KMS-11 (cell line): ENCODE measurements around the gene TAS1R3.

Source experiments
- H2AFZ ChIP-seq: fragments of 200-600 bp; sonication (generic); 2 replicates; pipeline ENCODE4 v1.6.1; 2016; ENCODE audit warnings: antibody characterized with exemption, mixed run types, low read depth
- H3K27ac ChIP-seq: fragments of 200-600 bp; sonication (generic); 2 replicates; pipeline ENCODE4 v1.6.1; 2016; ENCODE audit warnings: mild to moderate bottlenecking, mixed run types
- H3K27me3 ChIP-seq: fragments of 200-600 bp; sonication (generic); 2 replicates; pipeline ENCODE4 v1.6.1; 2017; ENCODE audit warnings: mild to moderate bottlenecking, low read depth, mixed run types, moderate library complexity; ENCODE audit not compliant: insufficient read depth
- H3K36me3 ChIP-seq: fragments of 200-600 bp; sonication (generic); 2 replicates; pipeline ENCODE4 v1.6.1; 2017; ENCODE audit warnings: mild to moderate bottlenecking, mixed run types; ENCODE audit not compliant: insufficient read depth
- H3K4me1 ChIP-seq: fragments of 200-600 bp; sonication (generic); 2 replicates; pipeline ENCODE4 v1.6.1; 2016; ENCODE audit warnings: mild to moderate bottlenecking, low read depth, mixed run types; ENCODE audit not compliant: poor library complexity, severe bottlenecking
- H3K4me2 ChIP-seq: fragments of 200-600 bp; sonication (generic); 2 replicates; pipeline ENCODE4 v1.7.0; 2016; ENCODE audit warnings: mild to moderate bottlenecking, mixed run types
- H3K4me3 ChIP-seq: fragments of 200-600 bp; sonication (generic); IDR thresholded peaks from 2 replicates; pipeline ENCODE4 v1.6.1; 2017; ENCODE audit warnings: low read depth, low read length, mixed read lengths; ENCODE audit not compliant: insufficient read depth
- H3K79me2 ChIP-seq: fragments of 200-600 bp; sonication (generic); 2 replicates; pipeline ENCODE4 v1.6.1; 2016; ENCODE audit warnings: low read depth, mixed run types; ENCODE audit not compliant: insufficient read depth
- H3K9ac ChIP-seq: fragments of 200-600 bp; sonication (generic); 2 replicates; pipeline ENCODE4 v1.6.1; 2016; ENCODE audit warnings: mild to moderate bottlenecking, mixed run types
- H4K20me1 ChIP-seq: fragments of 200-600 bp; sonication (generic); 2 replicates; pipeline ENCODE4 v1.6.1; 2016; ENCODE audit warnings: mild to moderate bottlenecking, mixed run types; ENCODE audit not compliant: insufficient read depth
- TF ChIP-seq, protein P1 (sequence below): fragments of 200-600 bp; sonication (generic); conservative IDR thresholded peaks from 2 replicates; pipeline ENCODE4 v1.6.1; 2017; ENCODE audit warnings: low read depth, mild to moderate bottlenecking, antibody characterized with exemption, low read length, moderate library complexity, mixed read lengths

The TAS1R3 gene

DNA sequence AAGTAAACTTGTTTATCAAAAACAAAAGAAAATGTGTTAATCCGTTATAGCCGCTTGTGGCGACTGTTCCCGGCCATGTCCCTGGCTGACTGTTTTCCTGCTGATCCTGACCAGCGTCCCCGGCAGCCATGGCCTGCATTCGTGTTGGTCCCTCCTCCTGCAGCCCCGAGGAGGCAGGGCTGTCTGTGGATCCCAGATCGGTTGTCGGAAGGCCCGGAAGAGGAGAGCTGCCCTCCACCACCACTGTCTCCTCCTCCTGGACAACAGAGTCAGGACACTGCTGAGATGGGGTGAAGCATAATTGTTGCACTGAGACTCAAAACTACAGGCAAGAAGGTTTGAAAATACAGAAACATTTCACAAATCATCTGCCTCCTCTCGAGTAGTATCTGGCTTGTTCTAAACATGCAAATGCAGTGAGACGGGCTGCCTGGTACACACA is 30.9 kb downstream of the TAS1R3 start:
- Histone ChIP-seq H2AFZ (no peak overlapping the region), H3K27me3 (peaks cover 8% of the 10 kb centered on the region; the same call in 1 of the 2 replicates), H3K4me3 (no peak overlapping the region), H3K4me1 (peaks cover 14% of the 10 kb centered on the region), H3K27ac (no peak overlapping the region), H3K4me2 (no peak overlapping the region), H3K79me2 (no peaks in the 10 kb centered on the region), H4K20me1 (no peaks in the 10 kb centered on the region), H3K36me3 (no peaks in the 10 kb centered on the region), H3K9ac (no peak overlapping the region)
- TF ChIP-seq, protein P1, sequence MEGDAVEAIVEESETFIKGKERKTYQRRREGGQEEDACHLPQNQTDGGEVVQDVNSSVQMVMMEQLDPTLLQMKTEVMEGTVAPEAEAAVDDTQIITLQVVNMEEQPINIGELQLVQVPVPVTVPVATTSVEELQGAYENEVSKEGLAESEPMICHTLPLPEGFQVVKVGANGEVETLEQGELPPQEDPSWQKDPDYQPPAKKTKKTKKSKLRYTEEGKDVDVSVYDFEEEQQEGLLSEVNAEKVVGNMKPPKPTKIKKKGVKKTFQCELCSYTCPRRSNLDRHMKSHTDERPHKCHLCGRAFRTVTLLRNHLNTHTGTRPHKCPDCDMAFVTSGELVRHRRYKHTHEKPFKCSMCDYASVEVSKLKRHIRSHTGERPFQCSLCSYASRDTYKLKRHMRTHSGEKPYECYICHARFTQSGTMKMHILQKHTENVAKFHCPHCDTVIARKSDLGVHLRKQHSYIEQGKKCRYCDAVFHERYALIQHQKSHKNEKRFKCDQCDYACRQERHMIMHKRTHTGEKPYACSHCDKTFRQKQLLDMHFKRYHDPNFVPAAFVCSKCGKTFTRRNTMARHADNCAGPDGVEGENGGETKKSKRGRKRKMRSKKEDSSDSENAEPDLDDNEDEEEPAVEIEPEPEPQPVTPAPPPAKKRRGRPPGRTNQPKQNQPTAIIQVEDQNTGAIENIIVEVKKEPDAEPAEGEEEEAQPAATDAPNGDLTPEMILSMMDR: no peak

DNA sequence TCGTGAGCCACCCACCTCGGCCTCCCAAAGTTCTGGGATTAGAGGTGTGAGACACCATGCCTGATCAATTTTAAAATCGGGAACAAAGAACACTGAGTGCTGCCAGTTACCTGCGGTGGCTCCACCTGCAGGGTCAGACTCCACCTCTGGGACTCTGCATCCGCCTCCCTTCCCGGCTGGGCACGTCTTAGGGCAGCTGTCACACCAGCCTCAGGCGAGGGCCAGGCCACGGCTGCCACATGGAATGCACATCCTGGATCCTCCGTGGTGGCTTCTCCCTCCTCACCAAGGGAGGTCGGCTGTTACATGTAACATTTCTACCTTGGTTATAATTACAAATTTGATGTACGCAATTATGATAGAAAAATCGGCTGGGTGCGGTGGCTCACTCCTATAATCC is 33.2 kb downstream of the TAS1R3 start:
- no peak overlapping the region for H3K27ac ChIP-seq
- no peaks in the 10 kb centered on the region for H3K36me3 ChIP-seq
- no peak overlapping the region for H3K9ac ChIP-seq
- H3K27me3 ChIP-seq: peaks cover 8% of the 10 kb centered on the region; the same call in 1 of the 2 replicates
- no peak overlapping the region for H2AFZ ChIP-seq
- no peaks in the 10 kb centered on the region for H4K20me1 ChIP-seq
- TF ChIP-seq, protein P1: no peak
- H3K79me2 ChIP-seq: no peaks in the 10 kb centered on the region
- H3K4me3 ChIP-seq: no peak overlapping the region
- H3K4me2 ChIP-seq: no peak overlapping the region
- peaks cover 3% of the 10 kb centered on the region for H3K4me1 ChIP-seq

DNA sequence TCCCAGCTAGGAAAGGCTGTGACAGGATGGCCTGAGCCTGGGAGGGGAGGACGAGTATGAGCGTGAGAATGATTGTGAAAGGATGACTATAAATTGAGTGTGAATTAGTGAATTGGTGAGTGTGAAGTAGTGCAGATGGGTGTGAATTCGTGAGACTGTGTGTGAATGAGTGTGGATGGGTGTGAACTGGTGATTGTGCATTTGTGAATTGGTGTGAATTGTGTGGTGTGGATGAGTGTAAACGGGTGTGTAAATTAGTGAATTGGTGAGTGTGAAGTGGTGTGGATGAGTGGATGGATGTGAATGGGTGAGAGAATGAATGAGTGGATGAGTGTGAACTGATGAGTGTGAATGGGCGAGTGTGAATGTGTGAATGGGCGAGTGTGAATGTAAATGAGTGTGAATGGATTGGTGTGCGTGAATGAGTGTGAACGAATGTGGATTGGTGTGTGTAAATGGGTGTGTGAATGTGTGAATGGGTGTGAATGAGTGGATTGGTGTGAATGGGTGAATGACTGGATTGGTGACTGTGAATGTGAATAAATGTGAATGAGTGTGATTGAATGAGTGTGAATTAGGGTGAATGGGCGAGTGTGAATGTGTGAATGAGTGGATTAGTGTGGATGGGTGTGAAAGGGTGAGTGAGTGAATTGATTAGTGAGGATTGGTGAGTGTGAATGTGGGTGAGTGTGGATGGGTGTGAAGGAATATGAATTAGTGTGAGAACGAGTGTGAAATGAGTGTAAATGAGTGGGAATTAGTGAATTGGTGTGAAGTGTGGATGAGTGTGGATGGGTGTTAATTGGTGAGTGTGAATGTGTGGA is 35.0 kb downstream of the TAS1R3 start:
- Histone ChIP-seq H3K9ac (no peak overlapping the region), H3K79me2 (no peaks in the 10 kb centered on the region), H3K4me1 (peaks cover 12% of the 10 kb centered on the region), H3K4me3 (no peak overlapping the region), H3K27ac (no peak overlapping the region), H4K20me1 (no peaks in the 10 kb centered on the region), H2AFZ (no peak overlapping the region), H3K36me3 (no peaks in the 10 kb centered on the region), H3K4me2 (no peak overlapping the region), H3K27me3 (peaks cover 8% of the 10 kb centered on the region; the same call in 1 of the 2 replicates)
- TF ChIP-seq, protein P1: no peak

DNA sequence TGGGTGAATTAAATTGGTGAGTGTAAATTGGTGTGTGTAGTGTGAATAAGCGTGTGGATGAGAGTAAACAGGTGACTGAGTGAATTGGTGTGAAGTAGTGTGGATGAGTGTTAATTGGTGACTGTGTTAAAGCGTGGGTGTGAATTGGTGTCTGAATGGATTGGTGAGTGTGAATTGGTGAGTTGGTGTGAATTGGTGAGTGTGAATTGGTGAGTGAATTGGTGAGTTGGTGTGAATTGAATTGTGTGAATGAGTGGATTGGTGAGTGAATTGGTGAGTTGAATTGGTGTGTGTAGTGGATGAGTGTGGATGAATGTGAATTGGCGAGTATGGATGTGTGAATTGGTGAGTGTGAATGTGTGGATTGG is 35.6 kb downstream of the TAS1R3 start:
- Histone ChIP-seq H3K27ac (no peak overlapping the region), H3K79me2 (no peaks in the 10 kb centered on the region), H3K27me3 (peaks cover 7% of the 10 kb centered on the region; the same call in 1 of the 2 replicates), H3K4me2 (no peak overlapping the region), H4K20me1 (no peaks in the 10 kb centered on the region), H2AFZ (no peak overlapping the region), H3K9ac (no peak overlapping the region), H3K4me3 (no peak overlapping the region), H3K36me3 (no peaks in the 10 kb centered on the region), H3K4me1 (peaks cover 18% of the 10 kb centered on the region)
- TF ChIP-seq, protein P1: no peak
